Smooth muscle cell (in vitro differentiated cells): ENCODE results near the gene EXOSC9. TPM values are rescaled to one million over a fixed set of nuclear protein-coding genes. Genes with fewer than 3 reads are reported as not detected.

Experiments
- DNase-seq: peaks from one replicate; lab custom pipeline; 2025; ENCODE audit not compliant: unreplicated experiment; lab: John Stamatoyannopoulos, UW
- H2AFZ ChIP-seq: fragments of 200-600 bp; sonication (generic); 2 replicates; pipeline ENCODE4 v1.6.0; 2016; ENCODE audit warnings: antibody characterized with exemption, low read depth, mild to moderate bottlenecking
- H3F3A ChIP-seq: fragments of 200-600 bp; sonication (generic); 2 replicates; pipeline ENCODE4 v1.6.0; 2017; ENCODE audit warnings: antibody characterized with exemption, low read depth
- H3K27ac ChIP-seq: fragments of 200-600 bp; sonication (generic); 2 replicates; pipeline ENCODE4 v1.5.1; 2016; ENCODE audit warnings: low read depth, mild to moderate bottlenecking
- H3K27me3 ChIP-seq: fragments of 200-600 bp; sonication (generic); 2 replicates; pipeline ENCODE4 v1.6.1; 2016; ENCODE audit warnings: low read depth, mild to moderate bottlenecking
- H3K36me3 ChIP-seq: fragments of 200-600 bp; sonication (generic); 2 replicates; pipeline ENCODE4 v1.5.1; 2016; ENCODE audit warnings: low read depth
- H3K4me1 ChIP-seq: fragments of 200-600 bp; sonication (generic); 2 replicates; pipeline ENCODE4 v1.5.1; 2016; ENCODE audit warnings: low read depth
- H3K4me2 ChIP-seq: fragments of 200-600 bp; sonication (generic); 2 replicates; pipeline ENCODE4 v1.6.0; 2016; ENCODE audit warnings: mild to moderate bottlenecking
- H3K4me3 ChIP-seq: fragments of 200-600 bp; sonication (generic); 2 replicates; pipeline ENCODE4 v1.5.1; 2016; ENCODE audit warnings: mild to moderate bottlenecking
- H3K79me2 ChIP-seq: fragments of 200-600 bp; sonication (generic); 2 replicates; pipeline ENCODE4 v1.6.0; 2016; ENCODE audit warnings: low read depth, mild to moderate bottlenecking
- H3K9ac ChIP-seq: fragments of 200-600 bp; sonication (generic); 2 replicates; pipeline ENCODE4 v1.6.0; 2016; ENCODE audit warnings: low read depth
- H3K9me3 ChIP-seq: fragments of 200-600 bp; sonication (generic); replicated peaks from 2 replicates; pipeline ENCODE4 v1.5.1; 2016; ENCODE audit warnings: low read depth
- H4K20me1 ChIP-seq: fragments of 200-600 bp; sonication (generic); 2 replicates; pipeline ENCODE4 v1.6.0; 2016; ENCODE audit warnings: low read depth
- WGBS: methylation state at CpG from one replicate; pipeline ENCODE4 v1.1.7; 2016; ENCODE audit warnings: low lambda C conversion rate; 5-methylcytosine and 5-hydroxymethylcytosine counted together
- polyA plus RNA-seq: library from polyadenylated mRNA; unstranded; fragments of >200 nt; fragmentation: Nextera tagmentation; extraction: Ambion mirVana; gene quantifications from 2 replicates; pipeline ENCODE4 v1.2.1, GENCODE V29; 2016
- total RNA-seq: library from RNA; depleted of rRNA; stranded (reverse); fragments of >200 nt; gene quantifications from 2 replicates; pipeline ENCODE4 v1.2.3, GENCODE V29; 2014
- TF ChIP-seq, protein P1 (sequence below): fragments of 200-600 bp; sonication (generic); IDR thresholded peaks from 2 replicates; pipeline ENCODE4 v1.5.1; 2017; ENCODE audit warnings: borderline replicate concordance, mild to moderate bottlenecking, antibody characterized with exemption; ENCODE audit not compliant: insufficient read depth, poor library complexity, severe bottlenecking

EXOSC9 gene
- total and polyA plus RNA-seq, 2 experiments from 2014 or later: 31.8 to 45.1 TPM

DNA sequence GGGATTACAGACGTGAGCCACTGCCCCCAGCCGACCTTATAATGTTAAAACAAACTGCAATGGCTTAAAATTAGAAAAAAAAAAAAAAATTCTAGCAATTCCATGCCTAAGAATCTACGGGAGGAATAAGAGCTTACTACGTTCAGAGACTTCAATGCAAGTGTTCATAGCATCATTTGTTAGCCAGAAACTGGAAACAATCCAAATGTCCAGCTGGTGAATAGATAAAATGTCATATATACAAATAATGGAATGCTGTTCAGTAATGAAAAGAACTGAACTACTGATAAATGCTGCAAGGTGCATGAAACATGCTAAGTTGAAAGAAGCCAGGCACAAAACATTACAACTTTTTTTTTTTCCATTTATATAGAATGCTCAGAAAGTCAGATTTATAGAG lies 5.3 kb downstream of the EXOSC9 start:
- WGBS: 94% methylated on average over 4 of the region's 4 CpGs
- H3K9ac ChIP-seq: no peak overlapping the region
- no peaks in the 10 kb centered on the region for H3K27me3 ChIP-seq
- H2AFZ ChIP-seq: no peak overlapping the region
- H3K36me3 ChIP-seq: peaks cover 40% of the 10 kb centered on the region
- no peaks in the 10 kb centered on the region for H4K20me1 ChIP-seq
- H3F3A ChIP-seq: no peaks in the 10 kb centered on the region
- no peak overlapping the region for H3K4me2 ChIP-seq
- peaks cover 13% of the 10 kb centered on the region for H3K79me2 ChIP-seq
- no peak for DNase-seq
- H3K4me3 ChIP-seq: no peak overlapping the region
- H3K4me1 ChIP-seq: peaks cover 7% of the 10 kb centered on the region
- H3K9me3 ChIP-seq: no peaks in the 10 kb centered on the region
- TF ChIP-seq, protein P1, sequence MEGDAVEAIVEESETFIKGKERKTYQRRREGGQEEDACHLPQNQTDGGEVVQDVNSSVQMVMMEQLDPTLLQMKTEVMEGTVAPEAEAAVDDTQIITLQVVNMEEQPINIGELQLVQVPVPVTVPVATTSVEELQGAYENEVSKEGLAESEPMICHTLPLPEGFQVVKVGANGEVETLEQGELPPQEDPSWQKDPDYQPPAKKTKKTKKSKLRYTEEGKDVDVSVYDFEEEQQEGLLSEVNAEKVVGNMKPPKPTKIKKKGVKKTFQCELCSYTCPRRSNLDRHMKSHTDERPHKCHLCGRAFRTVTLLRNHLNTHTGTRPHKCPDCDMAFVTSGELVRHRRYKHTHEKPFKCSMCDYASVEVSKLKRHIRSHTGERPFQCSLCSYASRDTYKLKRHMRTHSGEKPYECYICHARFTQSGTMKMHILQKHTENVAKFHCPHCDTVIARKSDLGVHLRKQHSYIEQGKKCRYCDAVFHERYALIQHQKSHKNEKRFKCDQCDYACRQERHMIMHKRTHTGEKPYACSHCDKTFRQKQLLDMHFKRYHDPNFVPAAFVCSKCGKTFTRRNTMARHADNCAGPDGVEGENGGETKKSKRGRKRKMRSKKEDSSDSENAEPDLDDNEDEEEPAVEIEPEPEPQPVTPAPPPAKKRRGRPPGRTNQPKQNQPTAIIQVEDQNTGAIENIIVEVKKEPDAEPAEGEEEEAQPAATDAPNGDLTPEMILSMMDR: no peak
- H3K27ac ChIP-seq: no peak overlapping the region

- Histone ChIP-seq H3K4me3 (no peak overlapping the region), H3K4me1 (no peaks in the 10 kb centered on the region), H3K27ac (no peak overlapping the region), H3K27me3 (no peaks in the 10 kb centered on the region), H3K9ac (no peak overlapping the region), H4K20me1 (no peaks in the 10 kb centered on the region), H3K36me3 (peaks cover 28% of the 10 kb centered on the region), H3F3A (no peaks in the 10 kb centered on the region), H2AFZ (no peak overlapping the region), H3K9me3 (no peaks in the 10 kb centered on the region), H3K4me2 (no peak overlapping the region), H3K79me2 (no peaks in the 10 kb centered on the region)
- DNase-seq: no peak
- TF ChIP-seq, protein P1: no peak
Measured at GRCh38 chr4:121811122-121811521, 10.0 kb downstream of the EXOSC9 start.

- Histone ChIP-seq H3K4me1 (no peaks in the 10 kb centered on the region), H3F3A (no peaks in the 10 kb centered on the region), H3K4me2 (no peak overlapping the region), H3K79me2 (peaks cover 4% of the 10 kb centered on the region), H4K20me1 (no peaks in the 10 kb centered on the region), H3K9ac (no peak overlapping the region), H3K4me3 (no peak overlapping the region), H3K27ac (no peak overlapping the region), H2AFZ (no peak overlapping the region), H3K27me3 (no peaks in the 10 kb centered on the region), H3K36me3 (peaks cover 14% of the 10 kb centered on the region), H3K9me3 (no peaks in the 10 kb centered on the region)
- no peak for DNase-seq
- TF ChIP-seq, protein P1: no peak
- WGBS: 92% methylated on average over 2 of the region's 2 CpGs
Measured at GRCh38 chr4:121814756-121815155, 13.6 kb downstream of the EXOSC9 start.

- no peak for DNase-seq
Measured at GRCh38 chr4:121817006-121817405, 15.9 kb downstream of the EXOSC9 start.

More at GRCh38 chr4:121817006-121817405, 15.9 kb downstream of the EXOSC9 start:
- Histone ChIP-seq H2AFZ (no peak overlapping the region), H3F3A (no peaks in the 10 kb centered on the region), H3K9me3 (no peaks in the 10 kb centered on the region), H3K4me1 (peaks cover 12% of the 10 kb centered on the region), H4K20me1 (no peaks in the 10 kb centered on the region), H3K36me3 (peaks cover 2% of the 10 kb centered on the region), H3K4me2 (no peak overlapping the region), H3K4me3 (no peak overlapping the region), H3K27me3 (no peaks in the 10 kb centered on the region), H3K79me2 (peaks cover 18% of the 10 kb centered on the region), H3K9ac (no peak overlapping the region), H3K27ac (no peak overlapping the region)
- TF ChIP-seq, protein P1: no peak
- WGBS: 89% methylated on average over 3 of the region's 3 CpGs
